HepG2 (cell line): ENCODE data around the gene FAM114A1. TPM values are rescaled to one million over a fixed set of nuclear protein-coding genes. Genes with fewer than 3 reads are reported as not detected.
A peak's percentile ranks its signal among the peaks of the same experiment; 100 is the strongest.

Experiments used
- DMAP1 ChIP-seq: IDR thresholded peaks from 2 replicates; pipeline ENCODE4 v1.6.1; 2016
- ETV5 ChIP-seq: IDR thresholded peaks from 2 replicates; pipeline ENCODE4 v1.6.1; 2018; ENCODE audit warnings: missing biosample characterization, missing genetic modification reagents, inconsistent platforms, borderline replicate concordance
- HMG20B ChIP-seq: conservative IDR thresholded peaks from 2 replicates; pipeline ENCODE4 v1.6.1; 2016; ENCODE audit warnings: missing genetic modification reagents, missing compliant biosample characterization
- MEIS1 ChIP-seq: sonication (generic); formaldehyde crosslinking; IDR thresholded peaks from 2 replicates; pipeline ENCODE4 v1.9.0; 2021; ENCODE audit warnings: mild to moderate bottlenecking, missing genetic modification reagents, moderate library complexity, borderline replicate concordance
- NKX3-1 ChIP-seq: sonication (generic); formaldehyde crosslinking; IDR thresholded peaks from 2 replicates; pipeline ENCODE4 v1.5.0; 2020; ENCODE audit warnings: missing genetic modification reagents
- RFXANK ChIP-seq: IDR thresholded peaks from 2 replicates; pipeline ENCODE4 v1.6.1; 2016
- SALL2 ChIP-seq: sonication (generic); formaldehyde crosslinking; IDR thresholded peaks from 2 replicates; pipeline ENCODE4 v1.8.1; 2023; ENCODE audit warnings: mild to moderate bottlenecking, missing genetic modification reagents, inconsistent platforms
- SMAD9 ChIP-seq: sonication (generic); formaldehyde crosslinking; IDR thresholded peaks from 2 replicates; pipeline ENCODE4 v1.5.1; 2020; ENCODE audit warnings: mild to moderate bottlenecking, missing genetic modification reagents
- TAF15 ChIP-seq: fragments of 200-400 bp; formaldehyde crosslinking; IDR thresholded peaks from one replicate; pipeline ENCODE4 v1.6.1; 2018; ENCODE audit warnings: mild to moderate bottlenecking, low read depth, low read length; ENCODE audit not compliant: poor library complexity, severe bottlenecking
- TP53 ChIP-seq: sonication (generic); formaldehyde crosslinking; conservative IDR thresholded peaks from 2 replicates; pipeline ENCODE4 v1.4.0; 2020; ENCODE audit warnings: missing genetic modification reagents
- ZFX ChIP-seq: sonication (generic); formaldehyde crosslinking; IDR thresholded peaks from 2 replicates; pipeline ENCODE4 v1.4.0; 2020; ENCODE audit warnings: mild to moderate bottlenecking, low read depth, missing genetic modification reagents, moderate library complexity
- ZMAT3 ChIP-seq: sonication (generic); formaldehyde crosslinking; conservative IDR thresholded peaks from 2 replicates; pipeline ENCODE4 v1.7.0; 2021; ENCODE audit warnings: missing genetic modification reagents
- ZNF17 ChIP-seq: sonication (generic); formaldehyde crosslinking; IDR thresholded peaks from 2 replicates; pipeline ENCODE4 v1.5.0; 2020; ENCODE audit warnings: mild to moderate bottlenecking, missing genetic modification reagents
- ZNF350 ChIP-seq: sonication (generic); formaldehyde crosslinking; IDR thresholded peaks from 2 replicates; pipeline ENCODE4 v1.4.0; 2020; ENCODE audit warnings: mild to moderate bottlenecking, low read depth, missing genetic modification reagents, borderline replicate concordance
- ZNF510 ChIP-seq: sonication (generic); formaldehyde crosslinking; IDR thresholded peaks from 2 replicates; pipeline ENCODE4 v1.4.0; 2020; ENCODE audit warnings: low read depth, mild to moderate bottlenecking, missing genetic modification reagents
- ZNF550 ChIP-seq: sonication (generic); formaldehyde crosslinking; IDR thresholded peaks from 2 replicates; pipeline ENCODE4 v1.4.0; 2020; ENCODE audit warnings: mild to moderate bottlenecking, missing genetic modification reagents, borderline replicate concordance
- ZNF607 ChIP-seq: sonication (generic); formaldehyde crosslinking; IDR thresholded peaks from 2 replicates; pipeline ENCODE4 v1.5.1; 2020; ENCODE audit warnings: missing genetic modification reagents, mild to moderate bottlenecking, borderline replicate concordance
- ZNF720 ChIP-seq: sonication (generic); formaldehyde crosslinking; IDR thresholded peaks from 2 replicates; pipeline ENCODE4 v1.4.0; 2020; ENCODE audit warnings: missing genetic modification reagents
- polyA plus RNA-seq, 8 experiments: library from polyadenylated mRNA; depleted of rRNA in 3 of 8; stranded (reverse) in 7 of 8; unstranded in 1 of 8; fragments of >200 nt; fragmentation: Illumina TruSeq in 4 of 8; extraction: Trizol in 4 of 8; gene quantifications; 2 replicates each; pipeline versions ENCODE4 v1.2.1 to v1.2.3, GENCODE V29; 2011 to 2016; ENCODE audit warnings: low read depth in 4 of 8, missing spikeins in 1 of 8, mixed read lengths in 1 of 8; ENCODE audit not compliant: insufficient read depth in 1 of 8
- total RNA-seq, 5 experiments: library from RNA; depleted of rRNA; stranded (reverse); fragments of >200 nt; fragmentation: Illumina TruSeq; extraction: Trizol; gene quantifications; 2 replicates each; pipeline ENCODE4 v1.2.3, GENCODE V29; 2016; ENCODE audit warnings: low read depth in 1 of 5
- TF ChIP-seq, protein P1 (sequence below): sonication (generic); formaldehyde crosslinking; IDR thresholded peaks from 2 replicates; pipeline ENCODE4 v1.5.1; 2020; ENCODE audit warnings: mild to moderate bottlenecking, missing genetic modification reagents, moderate library complexity
- TF ChIP-seq, protein P2 (sequence below): IDR thresholded peaks from 2 replicates; pipeline ENCODE4 v1.6.1; 2018; ENCODE audit warnings: missing genetic modification reagents, mild to moderate bottlenecking, missing compliant biosample characterization
- TF ChIP-seq, protein P3 (sequence below): sonication (generic); formaldehyde crosslinking; IDR thresholded peaks from 2 replicates; pipeline ENCODE4 v1.5.1; 2020; ENCODE audit warnings: mild to moderate bottlenecking, missing genetic modification reagents, moderate library complexity
- TF ChIP-seq, protein P4 (sequence below): sonication (generic); formaldehyde crosslinking; conservative IDR thresholded peaks from 2 replicates; pipeline ENCODE4 v1.4.0; 2020; ENCODE audit warnings: missing genetic modification reagents

The FAM114A1 gene
- total and polyA plus RNA-seq, 2 of the 13 experiments (the other 11 are each of a cell fraction or from before 2014, with no cell fraction given): 61.0 to 76.9 TPM

DNA sequence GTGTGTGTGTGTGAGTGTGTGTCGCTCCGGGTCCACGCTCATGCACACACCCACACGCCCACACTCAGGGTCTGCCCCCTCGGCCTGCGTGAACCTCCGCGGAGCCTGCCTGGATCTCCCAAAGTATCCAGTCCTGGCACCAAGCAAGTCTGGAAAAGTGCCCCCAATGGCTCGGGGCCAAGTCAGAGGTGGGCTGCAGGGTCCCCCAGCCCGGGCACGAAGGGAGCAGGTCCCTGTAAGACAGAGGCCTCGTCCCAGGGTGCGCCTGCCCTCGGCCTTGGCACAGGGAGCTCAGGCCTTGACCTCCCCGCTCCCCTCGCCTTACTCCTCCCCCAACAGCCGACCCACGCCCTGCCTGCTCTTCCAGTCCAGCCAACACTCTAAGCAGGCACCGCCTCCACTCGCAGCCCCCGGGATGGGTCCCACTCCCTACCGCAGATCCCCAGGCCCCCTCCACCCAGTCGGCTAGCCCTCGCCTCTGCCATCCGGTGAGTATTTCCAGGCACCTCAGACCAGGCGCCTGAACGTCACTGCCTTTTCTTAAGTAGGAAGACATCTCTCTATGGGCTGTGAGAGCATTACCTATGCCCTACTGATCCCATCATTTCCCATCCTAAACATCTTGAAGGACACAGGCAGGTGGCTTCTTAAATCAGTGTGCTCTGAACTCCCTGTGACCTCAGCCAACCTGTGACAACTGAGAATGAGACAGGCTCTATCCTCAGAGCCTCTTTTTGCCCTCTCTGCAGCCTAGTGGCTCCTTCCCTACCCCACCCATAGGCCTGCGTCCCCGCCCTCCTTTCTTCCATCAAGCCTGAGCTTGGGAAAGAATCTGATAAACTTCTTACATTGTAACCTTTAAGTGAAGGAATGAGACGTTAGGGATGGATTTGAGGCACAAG lies 704 bp downstream of the FAM114A1 start (continued):
- TF ChIP-seq, protein P1, sequence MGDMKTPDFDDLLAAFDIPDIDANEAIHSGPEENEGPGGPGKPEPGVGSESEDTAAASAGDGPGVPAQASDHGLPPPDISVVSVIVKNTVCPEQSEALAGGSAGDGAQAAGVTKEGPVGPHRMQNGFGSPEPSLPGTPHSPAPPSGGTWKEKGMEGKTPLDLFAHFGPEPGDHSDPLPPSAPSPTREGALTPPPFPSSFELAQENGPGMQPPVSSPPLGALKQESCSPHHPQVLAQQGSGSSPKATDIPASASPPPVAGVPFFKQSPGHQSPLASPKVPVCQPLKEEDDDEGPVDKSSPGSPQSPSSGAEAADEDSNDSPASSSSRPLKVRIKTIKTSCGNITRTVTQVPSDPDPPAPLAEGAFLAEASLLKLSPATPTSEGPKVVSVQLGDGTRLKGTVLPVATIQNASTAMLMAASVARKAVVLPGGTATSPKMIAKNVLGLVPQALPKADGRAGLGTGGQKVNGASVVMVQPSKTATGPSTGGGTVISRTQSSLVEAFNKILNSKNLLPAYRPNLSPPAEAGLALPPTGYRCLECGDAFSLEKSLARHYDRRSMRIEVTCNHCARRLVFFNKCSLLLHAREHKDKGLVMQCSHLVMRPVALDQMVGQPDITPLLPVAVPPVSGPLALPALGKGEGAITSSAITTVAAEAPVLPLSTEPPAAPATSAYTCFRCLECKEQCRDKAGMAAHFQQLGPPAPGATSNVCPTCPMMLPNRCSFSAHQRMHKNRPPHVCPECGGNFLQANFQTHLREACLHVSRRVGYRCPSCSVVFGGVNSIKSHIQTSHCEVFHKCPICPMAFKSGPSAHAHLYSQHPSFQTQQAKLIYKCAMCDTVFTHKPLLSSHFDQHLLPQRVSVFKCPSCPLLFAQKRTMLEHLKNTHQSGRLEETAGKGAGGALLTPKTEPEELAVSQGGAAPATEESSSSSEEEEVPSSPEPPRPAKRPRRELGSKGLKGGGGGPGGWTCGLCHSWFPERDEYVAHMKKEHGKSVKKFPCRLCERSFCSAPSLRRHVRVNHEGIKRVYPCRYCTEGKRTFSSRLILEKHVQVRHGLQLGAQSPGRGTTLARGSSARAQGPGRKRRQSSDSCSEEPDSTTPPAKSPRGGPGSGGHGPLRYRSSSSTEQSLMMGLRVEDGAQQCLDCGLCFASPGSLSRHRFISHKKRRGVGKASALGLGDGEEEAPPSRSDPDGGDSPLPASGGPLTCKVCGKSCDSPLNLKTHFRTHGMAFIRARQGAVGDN (CRISPR knock-in tag): peak; percentile 91
- TF ChIP-seq DMAP1 (CRISPR knock-in tag) (0 out of 2 replicates have a peak, but pooled peaks have one; percentile 29), ZNF350 (CRISPR knock-in tag) (no peak), ETV5 (CRISPR knock-in tag) (no peak), RFXANK (CRISPR knock-in tag) (no peak), MEIS1 (peak; percentile 49; the same call in 1 of the 2 replicates), TAF15 (no peak), ZNF550 (no peak), HMG20B (no peak), TP53 (CRISPR knock-in tag) (0 out of 2 replicates have a peak, but pooled peaks have one; percentile 51), ZNF17 (CRISPR knock-in tag) (no peak), ZMAT3 (CRISPR knock-in tag) (no peak), SALL2 (CRISPR knock-in tag) (no peak; the same call in 1 of the 2 replicates), ZNF510 (peak; percentile 53; the same call in 1 of the 2 replicates), SMAD9 (CRISPR knock-in tag) (no peak), NKX3-1 (CRISPR knock-in tag) (0 out of 2 replicates have a peak, but pooled peaks have one; percentile 53), ZNF720 (CRISPR knock-in tag) (no peak), ZNF607 (CRISPR knock-in tag) (peak; percentile 56; the same call in 1 of the 2 replicates), ZFX (CRISPR knock-in tag) (peak; percentile 79)
- TF ChIP-seq, protein P2, sequence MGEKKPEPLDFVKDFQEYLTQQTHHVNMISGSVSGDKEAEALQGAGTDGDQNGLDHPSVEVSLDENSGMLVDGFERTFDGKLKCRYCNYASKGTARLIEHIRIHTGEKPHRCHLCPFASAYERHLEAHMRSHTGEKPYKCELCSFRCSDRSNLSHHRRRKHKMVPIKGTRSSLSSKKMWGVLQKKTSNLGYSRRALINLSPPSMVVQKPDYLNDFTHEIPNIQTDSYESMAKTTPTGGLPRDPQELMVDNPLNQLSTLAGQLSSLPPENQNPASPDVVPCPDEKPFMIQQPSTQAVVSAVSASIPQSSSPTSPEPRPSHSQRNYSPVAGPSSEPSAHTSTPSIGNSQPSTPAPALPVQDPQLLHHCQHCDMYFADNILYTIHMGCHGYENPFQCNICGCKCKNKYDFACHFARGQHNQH (CRISPR knock-in tag): no peak; the same call in 1 of the 2 replicates
- TF ChIP-seq, protein P3, sequence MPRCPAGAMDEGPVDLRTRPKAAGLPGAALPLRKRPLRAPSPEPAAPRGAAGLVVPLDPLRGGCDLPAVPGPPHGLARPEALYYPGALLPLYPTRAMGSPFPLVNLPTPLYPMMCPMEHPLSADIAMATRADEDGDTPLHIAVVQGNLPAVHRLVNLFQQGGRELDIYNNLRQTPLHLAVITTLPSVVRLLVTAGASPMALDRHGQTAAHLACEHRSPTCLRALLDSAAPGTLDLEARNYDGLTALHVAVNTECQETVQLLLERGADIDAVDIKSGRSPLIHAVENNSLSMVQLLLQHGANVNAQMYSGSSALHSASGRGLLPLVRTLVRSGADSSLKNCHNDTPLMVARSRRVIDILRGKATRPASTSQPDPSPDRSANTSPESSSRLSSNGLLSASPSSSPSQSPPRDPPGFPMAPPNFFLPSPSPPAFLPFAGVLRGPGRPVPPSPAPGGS: 0 out of 2 replicates have a peak, but pooled peaks have one; percentile 34
- TF ChIP-seq, protein P4, sequence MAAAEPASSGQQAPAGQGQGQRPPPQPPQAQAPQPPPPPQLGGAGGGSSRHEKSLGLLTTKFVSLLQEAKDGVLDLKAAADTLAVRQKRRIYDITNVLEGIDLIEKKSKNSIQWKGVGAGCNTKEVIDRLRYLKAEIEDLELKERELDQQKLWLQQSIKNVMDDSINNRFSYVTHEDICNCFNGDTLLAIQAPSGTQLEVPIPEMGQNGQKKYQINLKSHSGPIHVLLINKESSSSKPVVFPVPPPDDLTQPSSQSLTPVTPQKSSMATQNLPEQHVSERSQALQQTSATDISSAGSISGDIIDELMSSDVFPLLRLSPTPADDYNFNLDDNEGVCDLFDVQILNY (CRISPR knock-in tag): 0 out of 2 replicates have a peak, but pooled peaks have one; percentile 20
